ENCODE measurements around the gene ITIH5.

- TF ChIP-seq CTCF (conservative IDR thresholded peaks at IDR 0.05 in 1 of 2, IDR thresholded peaks at IDR 0.05 in 1 of 2; ENCODE audit: low read depth in 1 of 2, low read length in 2 of 2) (no peak), EZH2 (IDR thresholded peaks at IDR 0.05; ENCODE audit: low read length, missing control alignments) (no peak)
These were observed 155.2 kb downstream of the ITIH5 start for GRCh38 chr10:7511612-7512011.

Data from fibroblast of lung (primary cell).